ENCODE measurements around the gene C1orf210.

DNA sequence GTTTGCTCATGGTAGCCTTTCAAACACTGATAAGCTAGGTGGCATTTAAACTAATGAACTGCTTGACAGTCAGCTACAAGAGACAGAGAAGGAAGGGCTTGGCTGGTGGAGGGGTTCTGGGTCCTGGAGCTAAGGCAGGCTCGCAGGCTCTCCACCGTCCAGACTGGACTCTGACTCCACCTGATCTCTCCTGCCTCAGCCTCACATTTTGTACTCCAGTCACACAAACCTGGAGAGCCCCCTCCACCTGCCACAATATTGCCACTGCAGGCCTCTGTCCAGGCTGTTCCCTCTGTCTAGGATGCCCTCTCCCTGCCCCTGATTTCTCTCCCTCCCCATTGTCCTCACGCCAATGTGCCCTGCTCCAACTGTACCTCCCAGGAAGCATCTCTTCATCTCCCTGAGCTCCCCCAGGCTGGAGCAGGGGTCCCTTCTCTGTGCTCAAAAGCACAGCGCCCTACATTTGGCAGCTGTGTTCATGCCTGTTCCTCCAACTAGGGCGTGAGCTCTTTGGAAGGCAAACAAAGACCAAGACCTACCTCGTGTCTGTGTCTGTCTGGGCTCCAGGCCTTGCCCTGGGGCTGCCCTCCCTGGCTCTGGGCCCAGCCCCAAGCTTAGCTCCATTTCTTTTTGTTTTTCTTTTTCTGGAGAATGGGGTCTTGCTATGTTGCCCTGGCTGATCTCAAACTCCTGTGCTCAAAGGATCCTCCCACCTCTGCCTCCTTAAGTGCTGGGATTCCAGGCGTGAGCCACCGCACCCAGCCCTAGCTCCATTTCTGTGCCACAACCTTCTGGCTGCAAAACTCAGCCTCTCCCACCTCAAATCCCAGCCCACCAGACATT is 18.3 kb upstream of the C1orf210 start:
- no peak for TF ChIP-seq CTCF (conservative IDR thresholded peaks at IDR 0.05)
- no peak for TF ChIP-seq ZFX (IDR thresholded peaks at IDR 0.05)

Measured in C4-2B (cell line).